A549 treated with Mapracorat at 1 μM for 4 hours (cell line): ENCODE data around the gene MAD2L2. TPM values are rescaled to one million over a fixed set of nuclear protein-coding genes. Genes with fewer than 3 reads are reported as not detected.

ENCODE experiments used
- total RNA-seq: library from RNA; stranded (reverse); fragments of 200-300 nt; extraction: Qiagen RNA extraction; gene quantifications from 5 replicates; pipeline ENCODE4 v1.2.3, GENCODE V29; 2022

MAD2L2 gene
- 42.4 to 53.7 TPM (median 51.6 TPM) in 5 replicates for total RNA-seq

GRCh38 chr1:11681071-11681771 lies at the start of gene MAD2L2:
TSS of gene MAD2L2 (minus strand) at chr1:11681148. CDS start at chr1:11680601, 547 bp downstream.

DNA sequence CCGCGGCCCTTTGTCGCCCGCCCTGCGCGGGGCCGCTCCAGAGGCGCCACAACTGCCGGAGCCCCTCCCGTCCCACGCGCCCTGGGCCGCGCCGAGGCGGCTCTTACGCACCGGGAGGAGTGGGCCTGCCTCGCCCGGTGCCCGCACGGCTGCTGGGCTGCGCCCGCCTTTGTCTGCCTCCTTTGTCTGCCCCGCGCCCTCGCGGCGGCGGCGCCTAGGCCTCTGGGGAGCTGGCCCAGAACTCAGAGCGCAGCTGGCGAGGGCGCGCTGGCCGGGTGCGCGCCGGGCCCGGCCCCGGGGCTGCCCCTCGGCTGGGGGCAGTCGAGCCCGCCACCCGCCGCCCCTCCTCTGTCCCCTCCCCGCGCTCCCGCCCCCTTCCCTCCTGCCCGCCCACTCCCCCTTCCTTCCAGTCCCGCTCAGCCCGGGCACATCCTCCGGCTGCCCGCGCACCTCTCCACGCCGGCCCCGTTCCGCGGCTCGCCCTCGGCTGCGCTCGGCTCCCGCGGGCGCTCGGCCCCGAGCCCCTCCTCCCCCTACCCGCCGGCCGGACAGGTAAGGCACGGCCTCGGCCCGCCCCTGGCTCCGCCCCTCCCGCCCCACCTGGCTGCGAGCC lies 10.5 kb upstream of the MAD2L2 start, which contains the start of gene DRAXIN:
DRAXIN (plus strand) TSS at position 409 of the 613 bp plus-strand sequence. CDS start 14,549 bp downstream, outside the sequence.

GRCh38 chr1:11654137-11654938 lies 26.6 kb downstream of the MAD2L2 start, which contains the start of the genes FBXO2 and FBXO44:
TSS of gene FBXO2 (minus strand) at chr1:11654429. CDS start at chr1:11654340, 89 bp downstream.
TSS of gene FBXO44 (plus strand) at chr1:11654877. CDS start at chr1:11655836, 959 bp downstream.

Other genes with a start within 250 kb of the MAD2L2 start
- 0.10 to 0.42 TPM (median 0.21 TPM) in 5 replicates for gene DISP3, start 202.0 kb downstream of the MAD2L2 start, total RNA-seq
- gene FBXO2, start 26.7 kb downstream of the MAD2L2 start, total RNA-seq, result 6.9 to 10.3 TPM (median 9.1 TPM) in 5 replicates
- gene FBXO44, start 26.3 kb downstream of the MAD2L2 start, total RNA-seq, result 13.5 to 19.8 TPM (median 16.0 TPM) in 5 replicates
- gene FBXO6, start 16.9 kb downstream of the MAD2L2 start, total RNA-seq, result 7.4 to 10.4 TPM (median 8.0 TPM) in 5 replicates
- 0.03 to 0.07 TPM (median 0.06 TPM) in 5 replicates for gene DRAXIN, start 10.6 kb upstream of the MAD2L2 start, total RNA-seq
- gene AGTRAP, start 55.0 kb upstream of the MAD2L2 start, total RNA-seq, result 78.1 to 105 TPM (median 96.0 TPM) in 5 replicates
- not detected in 5 replicates for gene C1orf167, start 81.0 kb upstream of the MAD2L2 start, total RNA-seq
- 3.1 to 5.1 TPM (median 4.5 TPM) in 5 replicates for gene MTHFR, start 124.8 kb upstream of the MAD2L2 start, total RNA-seq
- 4.7 to 6.1 TPM (median 5.9 TPM) in 5 replicates for gene CLCN6, start 125.0 kb upstream of the MAD2L2 start, total RNA-seq
- not detected in 5 replicates for gene NPPA, start 166.6 kb upstream of the MAD2L2 start, total RNA-seq
- 0.22 TPM in 1 of 5 replicates, not detected in the others for gene NPPB, start 177.8 kb upstream of the MAD2L2 start, total RNA-seq
- gene KIAA2013, start 245.3 kb upstream of the MAD2L2 start, total RNA-seq, result 27.9 to 47.3 TPM (median 45.4 TPM) in 5 replicates